GM12878 (cell line): Measurements from ENCODE around the gene ZNF816. TPM values are rescaled to one million over a fixed set of nuclear protein-coding genes. Genes with fewer than 3 reads are reported as not detected.
A peak's percentile ranks its signal among the peaks of the same experiment; 100 is the strongest.

Experiments
- BCL11A ChIP-seq: IDR thresholded peaks from 2 replicates; pipeline ENCODE4 v1.6.1; 2011; ENCODE audit warnings: low read depth, low read length
- BHLHE40 ChIP-seq, 2 experiments: fragments of 450-650 bp in 1 of 2; IDR thresholded peaks; 2 replicates each; pipeline ENCODE4 v1.6.1; 2011 to 2017; ENCODE audit warnings: low read depth in 2 of 2, borderline replicate concordance in 1 of 2, improper control_type of control experiment in 1 of 2, low read length in 1 of 2, mild to moderate bottlenecking in 1 of 2
- CBFB ChIP-seq: IDR thresholded peaks from 2 replicates; pipeline ENCODE4 v1.6.1; 2016; ENCODE audit warnings: antibody characterized with exemption, low read depth
- CEBPB ChIP-seq, 2 experiments: fragments of 150-350 bp in 1 of 2; IDR thresholded peaks; 2 replicates each; pipeline ENCODE4 v1.6.1; 2012 to 2014; ENCODE audit warnings: low read depth in 2 of 2, low read length in 2 of 2, borderline replicate concordance in 1 of 2, inconsistent platforms in 1 of 2
- CHD4 ChIP-seq: fragments of 200-600 bp; sonication (generic); IDR thresholded peaks from 2 replicates; pipeline ENCODE4 v1.6.1; 2016; ENCODE audit warnings: mild to moderate bottlenecking
- CREM ChIP-seq: IDR thresholded peaks from 2 replicates; pipeline ENCODE4 v1.6.1; 2014; ENCODE audit warnings: antibody characterized with exemption, low read depth
- EGR1 ChIP-seq, 2 experiments: IDR thresholded peaks; 1 replicate in 1 of 2; 2 replicates in 1 of 2; pipeline ENCODE4 v1.6.1; 2011 to 2012; ENCODE audit warnings: low read depth in 2 of 2, low read length in 2 of 2, borderline replicate concordance in 1 of 2, mild to moderate bottlenecking in 1 of 2, moderate library complexity in 1 of 2
- EP300 ChIP-seq, 2 experiments: fragments of 150-350 bp in 1 of 2; IDR thresholded peaks; 2 replicates each; pipeline ENCODE4 v1.6.1; 2011 to 2012; ENCODE audit warnings: low read depth in 2 of 2, low read length in 2 of 2, borderline replicate concordance in 1 of 2, improper control_type of control experiment in 1 of 2, inconsistent platforms in 1 of 2; ENCODE audit not compliant: control insufficient read depth in 1 of 2
- EZH2 ChIP-seq: IDR thresholded peaks from 2 replicates; pipeline ENCODE4 v1.6.1; 2012; ENCODE audit warnings: low read depth, mild to moderate bottlenecking, control low read depth, inconsistent platforms, low read length, borderline replicate concordance; ENCODE audit not compliant: control insufficient read depth
- HDAC2 ChIP-seq: fragments of 200-600 bp; sonication (generic); IDR thresholded peaks from 2 replicates; pipeline ENCODE4 v1.6.1; 2017
- IRF4 ChIP-seq: IDR thresholded peaks from 2 replicates; pipeline ENCODE4 v1.6.1; 2011; ENCODE audit warnings: low read depth, low read length
- KAT2A ChIP-seq: conservative IDR thresholded peaks from 2 replicates; pipeline ENCODE4 v1.6.1; 2011; ENCODE audit warnings: low read depth, low read length; ENCODE audit not compliant: control insufficient read depth
- MEF2B ChIP-seq: fragments of 450-650 bp; IDR thresholded peaks from 2 replicates; pipeline ENCODE4 v1.6.1; 2018; ENCODE audit warnings: mild to moderate bottlenecking, moderate library complexity; ENCODE audit not compliant: partially characterized antibody, poor library complexity, severe bottlenecking
- MYB ChIP-seq: fragments of 150-350 bp; IDR thresholded peaks from 2 replicates; pipeline ENCODE4 v1.6.1; 2014; ENCODE audit warnings: mild to moderate bottlenecking, low read depth, low read length, borderline replicate concordance
- NBN ChIP-seq: fragments of 450-650 bp; IDR thresholded peaks from 2 replicates; pipeline ENCODE4 v1.6.1; 2016
- NR2F1 ChIP-seq: fragments of 450-650 bp; conservative IDR thresholded peaks from 2 replicates; pipeline ENCODE4 v1.6.1; 2017; ENCODE audit warnings: mild to moderate bottlenecking
- NRF1 ChIP-seq: conservative IDR thresholded peaks from 2 replicates; pipeline ENCODE4 v1.6.1; 2011; ENCODE audit warnings: mild to moderate bottlenecking, low read depth, low read length, improper control_type of control experiment
- PAX8 ChIP-seq: fragments of 450-650 bp; IDR thresholded peaks from 2 replicates; pipeline ENCODE4 v1.6.1; 2017; ENCODE audit warnings: mild to moderate bottlenecking, moderate library complexity
- PML ChIP-seq: IDR thresholded peaks from 2 replicates; pipeline ENCODE4 v1.6.1; 2012; ENCODE audit warnings: low read length, inconsistent platforms
- POLR2AphosphoS2 ChIP-seq: IDR thresholded peaks from 2 replicates; pipeline ENCODE4 v1.6.1; 2011; ENCODE audit warnings: low read depth, mild to moderate bottlenecking, low read length, improper control_type of control experiment, moderate library complexity
- POU2F2 ChIP-seq: IDR thresholded peaks from 3 replicates; pipeline ENCODE4 v1.6.1; 2011; ENCODE audit warnings: low read depth, mild to moderate bottlenecking, low read length, borderline replicate concordance
- RUNX3 ChIP-seq: IDR thresholded peaks from 2 replicates; pipeline ENCODE4 v1.6.1; 2012; ENCODE audit warnings: low read length, inconsistent platforms
- SIX5 ChIP-seq: IDR thresholded peaks from 2 replicates; pipeline ENCODE4 v1.6.1; 2011; ENCODE audit warnings: mild to moderate bottlenecking, low read depth, low read length, moderate library complexity; ENCODE audit not compliant: severe bottlenecking
- SMARCA5 ChIP-seq: fragments of 450-650 bp; IDR thresholded peaks from 2 replicates; pipeline ENCODE4 v1.6.1; 2017; ENCODE audit warnings: mild to moderate bottlenecking
- SMC3 ChIP-seq: IDR thresholded peaks from 2 replicates; pipeline ENCODE4 v1.6.1; 2011; ENCODE audit warnings: low read length, improper control_type of control experiment, borderline replicate concordance
- SUPT20H ChIP-seq: IDR thresholded peaks from 2 replicates; pipeline ENCODE4 v1.6.1; 2011; ENCODE audit warnings: low read depth, mild to moderate bottlenecking, low read length, moderate library complexity, borderline replicate concordance; ENCODE audit not compliant: control insufficient read depth
- ZBTB40 ChIP-seq: fragments of 450-650 bp; IDR thresholded peaks from 2 replicates; pipeline ENCODE4 v1.6.1; 2016; ENCODE audit warnings: mild to moderate bottlenecking, moderate library complexity, borderline replicate concordance
- ZNF622 ChIP-seq: fragments of 450-650 bp; IDR thresholded peaks from 2 replicates; pipeline ENCODE4 v1.6.1; 2017; ENCODE audit warnings: mild to moderate bottlenecking, inconsistent platforms
- ZZZ3 ChIP-seq: IDR thresholded peaks from 2 replicates; pipeline ENCODE4 v1.6.1; 2011; ENCODE audit warnings: low read depth; ENCODE audit not compliant: control insufficient read depth, insufficient read length
- polyA plus RNA-seq, 11 experiments: library from polyadenylated mRNA; depleted of rRNA in 4 of 11; unstranded in 6 of 11; stranded (reverse) in 5 of 11; fragments of >200 nt; fragmentation: Nextera tagmentation in 4 of 11; fragmentation: Illumina TruSeq in 1 of 11; extraction: Ambion mirVana in 4 of 11; extraction: Trizol in 1 of 11; gene quantifications; 1 replicate in 1 of 11; 2 replicates in 10 of 11; pipeline versions ENCODE4 v1.2.1 to v1.2.3, GENCODE V29; 2011 to 2016; ENCODE audit warnings: inconsistent platforms in 2 of 11, missing spikeins in 2 of 11, low read depth in 1 of 11
- total RNA-seq, 4 experiments: library from RNA; depleted of rRNA in 3 of 4; stranded (reverse); fragments of >200 nt in 3 of 4; fragmentation: Illumina TruSeq in 1 of 4; extraction: Trizol in 1 of 4; gene quantifications; 2 replicates each; pipeline versions ENCODE4 v1.2.1 to v1.2.3, GENCODE V29; 2013 to 2021

Gene ZNF816
- total and polyA plus RNA-seq, 10 of the 15 experiments (the other 5 are each of a cell fraction or from before 2014, with no cell fraction given), result 4.0 to 15.6 (median 7.5) TPM

DNA sequence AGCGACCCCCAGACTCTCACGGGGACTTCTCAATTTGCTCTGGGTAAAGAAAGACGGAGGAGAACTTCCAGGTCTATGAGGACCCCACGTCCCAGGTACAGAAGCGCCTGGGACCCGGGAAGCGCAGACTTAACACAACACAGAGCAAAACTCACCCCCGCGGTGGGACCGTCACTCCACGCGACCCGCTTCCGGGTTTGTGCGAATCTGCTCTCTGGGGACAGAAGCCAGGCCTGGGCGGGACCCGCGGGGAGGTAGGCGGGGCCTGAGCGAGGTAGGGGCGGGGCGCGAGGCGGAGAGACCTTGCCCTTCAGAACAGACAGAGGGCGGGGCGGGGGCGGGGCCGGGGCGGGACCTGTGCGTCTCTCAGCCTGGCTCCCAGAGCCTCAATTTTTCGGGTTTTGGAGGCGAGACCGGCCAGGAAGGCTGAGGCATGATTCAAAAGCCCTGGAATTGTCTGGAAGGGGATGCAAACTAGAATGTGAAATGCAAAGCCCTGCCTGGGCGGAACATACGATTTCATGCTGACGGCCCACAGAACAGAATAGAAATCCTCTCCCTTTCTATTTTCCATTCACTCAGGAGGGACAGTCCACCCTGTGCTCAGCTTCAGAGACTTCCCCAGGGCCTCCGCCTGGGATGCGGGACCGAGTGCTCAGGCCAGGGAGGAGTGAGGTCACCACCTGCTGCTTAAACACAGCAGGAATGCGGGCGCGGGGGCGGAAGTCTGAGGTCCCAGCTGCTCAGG, 20.1 kb downstream of the ZNF816 start (continued):
- TF ChIP-seq SIX5 (no peak), POU2F2 (peak; percentile 47; the same call in 1 of the 3 replicates), CEBPB (IDR thresholded peaks at IDR 0.05; ENCODE audit: borderline replicate concordance in 1 of 2, low read depth in 2 of 2, low read length in 2 of 2) (no peak), MEF2B (peak; percentile 90), BCL11A (no peak), SUPT20H (no peak), ZZZ3 (no peak), MYB (no peak), CBFB (peak; percentile 67; the same call in 1 of the 2 replicates), NBN (peak; percentile 36; the same call in 1 of the 2 replicates), ZNF622 (no peak), ZBTB40 (no peak), POLR2AphosphoS2 (peak; percentile 80), NR2F1 (no peak), SMC3 (no peak), NRF1 (no peak), PML (peak; percentile 75; the same call in 1 of the 2 replicates), EGR1 (IDR thresholded peaks at IDR 0.05; ENCODE audit: borderline replicate concordance in 1 of 2, low read depth in 2 of 2, low read length in 2 of 2) (peak in 1 of 2 experiments; percentile 70; a peak in 2 of 3 replicates), EZH2 (no peak), EP300 (IDR thresholded peaks at IDR 0.05; ENCODE audit: borderline replicate concordance in 1 of 2, control insufficient read depth in 1 of 2, low read depth in 2 of 2, low read length in 2 of 2) (no peak), IRF4 (no peak), PAX8 (no peak), HDAC2 (no peak), RUNX3 (no peak), SMARCA5 (no peak), CHD4 (no peak), BHLHE40 (IDR thresholded peaks at IDR 0.05; ENCODE audit: borderline replicate concordance in 1 of 2, low read depth in 2 of 2, low read length in 1 of 2) (peak in 1 of 2 experiments; percentile 32; a peak in 1 of 4 replicates), KAT2A (no peak), CREM (no peak)
